ENCODE data around the gene SPACA6.
A peak's percentile ranks its signal among the peaks of the same experiment; 100 is the strongest.
"Not testable (repeated sequence)": the region's sequence is repeated elsewhere in the genome, so short reads cannot be mapped to it uniquely, and the experiment has no call there.

SPACA6 gene

DNA sequence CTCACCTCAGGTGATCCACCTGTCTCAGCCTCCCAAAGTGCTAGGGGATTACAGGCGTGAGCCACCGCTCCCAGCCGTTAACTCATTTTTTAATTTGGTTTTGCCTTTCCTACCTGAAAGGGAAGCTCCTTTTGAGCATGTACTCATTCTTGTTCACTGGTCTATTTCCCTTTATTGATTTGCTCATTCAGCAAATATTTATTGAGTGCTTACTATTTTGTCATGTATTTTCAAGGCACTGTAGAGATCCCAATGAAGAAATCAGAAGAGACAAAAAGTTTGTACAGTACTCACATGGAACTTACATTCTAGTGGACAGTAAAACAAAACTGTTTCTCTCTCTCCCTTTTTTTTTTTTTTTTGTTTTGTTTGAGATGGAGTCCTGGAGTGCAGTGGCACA is 13.8 kb downstream of the SPACA6 start:
- DNase-seq: no peak

DNA sequence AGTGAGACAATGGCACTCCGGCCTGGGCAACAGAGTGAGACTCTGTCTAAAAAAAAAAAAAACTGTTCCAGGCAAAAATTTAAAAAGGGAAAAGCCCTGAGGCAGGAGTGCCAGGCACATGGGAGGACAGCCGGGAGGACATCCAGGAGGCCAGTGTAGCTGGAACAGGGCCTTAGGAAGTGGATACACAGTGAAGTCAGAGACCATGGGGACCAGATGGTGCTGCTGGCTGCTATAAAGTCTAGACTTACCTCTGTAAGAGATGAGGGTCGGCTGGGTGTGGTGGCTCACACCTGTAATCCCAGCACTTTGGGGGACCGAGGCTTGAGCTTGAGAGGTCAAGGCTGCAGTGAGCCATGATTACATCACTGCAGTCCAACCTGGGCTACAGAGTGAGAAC is 15.7 kb downstream of the SPACA6 start:
- DNase-seq: no peak

DNA sequence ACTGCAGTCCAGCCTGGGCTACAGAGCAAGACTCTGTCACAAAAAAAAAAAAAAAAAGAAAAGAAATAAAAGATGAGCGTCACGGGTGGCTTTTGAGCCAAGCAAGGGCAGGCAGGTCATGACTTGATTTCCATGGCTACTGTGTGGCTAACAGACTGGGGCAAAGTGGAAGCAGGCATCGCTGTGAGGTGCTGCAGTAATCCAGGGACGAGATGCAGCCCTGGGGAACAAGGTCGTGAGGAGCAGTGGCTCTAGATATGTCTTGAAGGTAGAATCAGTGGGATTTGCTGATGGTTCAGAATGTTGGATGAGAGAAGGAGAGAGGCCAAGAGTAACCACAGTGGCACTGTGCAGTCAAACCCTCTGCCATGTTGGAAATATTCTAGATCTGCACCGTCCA is 16.4 kb downstream of the SPACA6 start:
- DNase-seq: no peak

DNA sequence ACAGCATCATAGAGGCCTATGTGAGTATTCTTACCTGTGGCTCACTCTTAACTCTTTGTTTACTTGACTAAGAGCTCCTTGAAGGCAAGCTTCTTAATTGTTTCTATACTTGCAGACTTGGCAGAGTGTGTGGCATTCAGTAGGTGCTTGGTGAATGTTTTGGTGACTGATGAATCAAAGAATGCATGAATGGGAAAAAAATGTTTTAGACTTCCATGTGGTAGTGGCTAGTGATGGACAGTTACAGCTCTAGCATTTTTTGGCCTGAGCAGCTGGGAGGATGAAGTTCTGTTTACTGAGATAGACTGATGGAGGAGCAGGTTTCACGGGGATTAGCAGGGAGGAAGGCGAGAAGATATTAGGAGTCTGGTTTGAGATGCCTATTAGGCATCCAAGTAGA is 17.0 kb downstream of the SPACA6 start:
- DNase-seq: no peak

DNA sequence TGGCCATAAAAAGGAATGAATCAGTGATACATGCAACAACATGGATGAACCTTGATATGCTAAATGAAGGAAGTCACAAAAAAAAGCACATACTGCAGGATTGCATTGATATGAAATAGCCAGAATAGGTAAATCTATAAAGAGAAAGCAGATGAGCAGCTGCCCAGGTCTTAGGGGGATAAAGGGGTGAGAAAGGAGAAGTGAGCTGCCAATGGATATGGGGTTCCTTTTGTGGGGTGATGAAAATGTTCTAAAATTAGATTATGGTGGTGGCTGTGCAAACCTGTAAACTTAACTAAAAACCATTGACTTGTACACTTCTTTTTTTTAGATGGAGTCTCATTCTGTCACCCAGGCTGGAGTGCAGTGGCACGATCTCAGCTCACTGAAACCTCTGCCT is 18.6 kb downstream of the SPACA6 start:
- DNase-seq: no peak

DNA sequence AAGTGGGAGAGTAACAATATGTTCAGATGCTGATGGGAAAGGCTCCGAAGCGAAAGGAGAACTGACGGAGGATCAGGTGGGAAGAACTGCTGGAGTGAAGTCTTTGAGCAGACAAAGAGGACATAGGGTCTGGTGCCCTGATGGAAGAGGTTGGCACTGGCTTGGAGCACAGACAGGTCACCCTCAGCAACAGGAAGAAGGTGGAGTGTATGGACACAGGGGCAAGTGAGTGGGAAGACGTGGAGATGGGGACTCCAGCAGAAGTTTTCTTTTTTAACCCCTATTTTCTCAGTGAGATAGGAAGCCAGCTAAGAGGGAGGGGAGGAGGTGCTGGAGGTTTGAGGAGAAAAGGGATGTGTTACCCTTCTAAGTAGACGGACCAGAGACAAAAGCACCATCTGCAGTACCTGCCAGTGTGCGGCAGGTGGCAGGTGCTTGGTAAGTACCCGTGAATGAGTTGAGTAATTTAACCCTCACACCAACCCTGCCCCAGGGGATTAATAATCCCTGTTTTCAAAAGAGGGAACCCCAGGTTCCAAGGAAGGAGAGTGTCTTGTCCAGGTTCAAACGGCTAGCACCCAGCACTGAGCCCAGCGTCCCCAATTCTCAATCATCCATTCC is 19.4 kb downstream of the SPACA6 start:
- DNase-seq: no peak

DNA sequence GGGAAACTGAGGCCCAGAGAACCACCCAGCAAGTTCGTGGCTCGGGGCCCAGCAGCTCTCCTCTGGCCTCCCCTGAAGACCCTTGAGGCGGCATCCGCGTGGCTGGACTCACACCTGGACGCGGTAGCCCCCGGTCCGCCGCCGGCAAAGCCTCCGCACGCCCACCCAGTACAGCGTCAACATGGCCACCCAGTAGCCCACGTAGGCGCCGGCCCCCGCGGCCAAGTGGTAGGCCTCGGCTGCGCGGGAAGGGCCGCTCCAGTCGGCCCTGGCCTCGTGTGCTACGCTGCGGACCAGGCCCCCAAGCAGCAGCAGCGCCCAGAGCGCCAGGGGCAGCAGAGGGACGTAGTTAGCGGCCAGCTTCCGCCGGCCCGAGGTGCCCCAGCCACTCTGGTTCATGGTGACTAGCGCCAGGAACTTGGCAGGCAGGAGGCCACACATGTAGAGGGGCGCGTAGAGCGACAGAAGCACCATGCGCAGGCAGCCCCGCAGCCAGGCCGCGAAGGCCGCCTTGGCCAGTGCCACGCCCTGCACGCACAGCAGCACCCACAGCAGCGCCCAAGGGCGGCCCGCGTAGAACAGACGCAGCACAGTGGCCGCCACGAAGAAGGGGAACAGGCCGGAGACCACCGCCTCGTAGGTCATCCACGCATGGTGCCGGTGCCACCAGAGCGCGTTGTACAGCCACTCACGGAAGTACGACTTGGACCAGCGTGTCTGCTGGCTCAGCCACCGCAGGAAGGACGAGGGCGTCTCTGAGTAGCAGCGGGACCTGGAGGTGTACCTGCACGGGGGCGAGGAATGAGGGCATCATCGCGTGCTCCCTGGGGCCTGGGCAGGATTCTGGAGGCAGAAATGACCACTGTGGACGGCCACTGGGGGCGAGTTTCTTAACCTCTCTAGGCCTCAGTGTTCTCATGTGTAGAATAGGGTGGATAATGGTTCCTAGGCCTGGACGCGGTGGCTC is 20.5 kb downstream of the SPACA6 start:
- no peak for DNase-seq

DNA sequence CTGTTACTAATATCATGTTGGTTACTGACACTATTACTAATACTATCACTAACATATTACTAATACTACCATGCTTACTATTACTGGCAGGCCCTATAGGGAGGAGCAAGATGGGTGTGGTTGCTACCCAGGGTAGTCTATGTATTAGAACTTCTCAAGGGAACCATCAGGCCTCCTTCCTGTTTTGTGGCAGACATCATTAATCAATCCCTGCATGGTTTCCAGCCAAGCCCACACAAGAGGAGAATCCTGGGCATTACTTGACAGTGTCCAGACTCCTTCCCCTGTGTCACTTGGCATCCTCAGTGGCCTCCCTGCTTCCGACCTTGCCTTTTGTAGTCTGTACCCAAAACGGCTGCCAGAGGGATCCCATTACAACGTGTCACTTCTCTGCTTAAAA is 21.7 kb downstream of the SPACA6 start:
- DNase-seq: no peak

DNA sequence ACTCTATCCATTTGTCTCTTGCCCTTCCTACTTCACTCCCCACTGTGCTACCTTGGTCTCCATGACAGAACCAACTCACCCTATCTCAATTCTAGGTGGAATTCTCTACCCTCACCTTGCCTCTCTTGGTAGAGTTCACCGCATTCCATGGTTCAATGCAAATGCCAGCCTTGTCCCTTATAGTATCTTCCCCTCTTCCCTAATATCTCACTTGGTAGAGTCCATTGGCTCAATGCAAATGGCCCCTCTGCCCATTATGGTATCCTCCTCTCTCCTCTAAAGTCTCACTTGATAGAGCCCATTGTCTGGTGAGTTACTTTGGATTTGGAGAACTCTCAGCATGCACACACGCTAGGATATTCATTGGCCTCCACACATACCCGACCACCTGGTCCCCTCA is 22.7 kb downstream of the SPACA6 start:
- no peak for DNase-seq

DNA sequence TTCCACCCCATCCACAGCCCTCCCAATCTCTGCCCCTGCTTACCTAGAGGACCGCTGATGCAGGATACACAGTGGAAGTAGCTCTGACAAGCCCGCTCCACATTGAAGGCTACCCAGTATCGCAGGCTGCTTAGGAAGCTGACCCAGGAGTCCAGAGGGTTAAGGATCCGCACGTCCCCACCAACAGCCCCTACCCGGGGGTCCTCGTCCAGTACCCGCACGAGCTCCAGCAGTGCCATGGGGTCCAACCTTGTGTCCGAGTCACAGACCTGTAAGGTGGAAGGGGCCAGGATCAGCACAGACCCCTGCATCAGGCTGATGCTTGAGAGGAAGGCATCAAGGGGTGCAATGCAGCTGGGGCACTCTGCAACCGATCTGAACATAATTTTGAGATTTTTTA is 23.8 kb downstream of the SPACA6 start:
- no peak for DNase-seq

DNA sequence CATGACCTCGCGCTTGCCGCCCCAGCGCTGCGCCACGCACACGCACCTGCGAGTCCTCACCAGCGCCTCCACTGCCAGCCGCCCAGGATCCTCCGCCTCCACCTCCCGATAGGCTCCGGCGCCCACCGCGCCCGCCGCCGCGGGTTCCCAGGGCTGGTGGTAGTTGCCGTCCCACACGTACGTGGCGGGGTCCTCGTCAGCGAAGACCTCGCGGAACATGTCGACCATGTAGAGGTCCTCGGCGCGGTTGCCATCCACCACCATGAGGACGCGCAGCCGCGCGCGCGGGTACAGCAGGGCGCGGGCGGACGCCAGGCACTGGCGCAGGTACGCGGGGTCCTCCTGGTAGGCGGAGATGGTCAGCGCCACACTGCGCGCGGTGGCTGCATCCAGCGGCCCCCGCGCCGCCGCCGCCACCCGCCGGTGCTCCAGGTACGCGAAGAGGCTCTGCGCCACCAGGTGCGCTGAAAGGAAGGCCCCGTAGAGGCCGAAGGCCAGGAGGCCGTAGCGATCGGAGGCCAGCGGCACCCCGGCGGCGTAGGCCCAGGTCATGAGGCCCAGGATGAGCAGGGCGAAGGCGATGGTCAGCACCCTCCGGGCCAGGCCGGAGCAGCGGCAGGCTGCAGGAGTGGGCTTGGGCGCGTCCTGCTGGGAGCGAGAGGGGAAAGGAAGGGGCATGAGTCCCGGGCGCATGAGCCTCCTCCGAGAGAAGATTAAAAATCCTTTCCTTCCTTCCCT is 26.3 kb downstream of the SPACA6 start:
- no peak for DNase-seq

DNA sequence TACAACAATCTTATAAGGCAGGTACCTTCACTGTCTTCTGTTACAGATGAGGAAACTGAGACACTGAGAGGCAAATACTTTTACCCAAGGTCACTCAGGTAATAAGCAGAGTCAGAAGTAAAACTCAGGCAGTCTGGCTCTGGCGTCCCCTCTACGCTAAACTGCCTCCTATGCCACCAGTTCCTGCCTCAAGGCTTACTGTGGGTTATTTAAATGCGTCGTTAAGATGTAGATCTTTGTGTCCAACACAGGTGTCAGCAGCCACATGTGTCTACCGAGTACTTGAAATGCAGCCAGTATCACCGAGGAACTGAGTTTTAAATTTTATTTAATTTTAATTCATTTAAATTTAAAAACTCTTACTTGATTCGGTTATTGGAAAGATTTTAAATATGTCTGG is 28.8 kb downstream of the SPACA6 start:
- DNase-seq: no peak

DNA sequence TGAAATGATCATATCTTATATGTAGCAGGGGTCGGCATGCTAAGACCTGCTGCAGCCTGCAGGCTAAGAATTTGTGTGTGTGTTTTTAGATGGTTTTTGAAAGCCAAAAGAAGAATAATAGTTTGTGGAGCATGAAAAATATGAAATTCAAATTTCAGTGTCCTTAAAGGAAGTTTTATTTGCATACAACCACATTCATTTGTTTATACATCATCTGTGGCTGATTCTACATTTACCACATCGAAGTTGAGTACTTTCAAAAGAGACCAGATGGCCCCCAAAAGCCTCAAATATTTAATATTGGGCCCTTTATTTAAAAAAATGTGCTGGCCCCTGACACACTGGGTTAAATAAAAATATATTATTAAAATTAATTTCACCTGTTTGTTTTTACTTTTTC is 29.4 kb downstream of the SPACA6 start:
- DNase-seq: no peak

DNA sequence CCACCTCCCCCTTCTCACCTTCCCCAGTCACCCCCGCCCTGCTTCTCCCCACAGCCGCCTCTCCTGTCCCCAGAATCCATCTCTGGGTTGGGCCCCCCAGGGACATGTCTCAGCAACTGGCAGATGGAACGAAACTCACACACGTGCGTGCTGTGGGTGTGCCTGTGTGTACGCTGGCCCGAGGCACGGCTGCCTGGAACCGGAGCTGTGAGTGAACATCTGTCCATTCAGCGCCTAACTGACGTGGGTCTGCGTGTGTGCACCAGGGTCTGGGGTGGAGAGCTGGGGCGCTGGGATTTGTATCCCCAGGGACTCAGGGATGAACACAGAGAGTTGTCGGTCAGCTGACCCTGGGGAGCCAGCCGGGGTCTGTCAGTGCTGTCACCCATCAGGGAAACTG is 31.4 kb downstream of the SPACA6 start:
- peak; percentile 60 for DNase-seq

DNA sequence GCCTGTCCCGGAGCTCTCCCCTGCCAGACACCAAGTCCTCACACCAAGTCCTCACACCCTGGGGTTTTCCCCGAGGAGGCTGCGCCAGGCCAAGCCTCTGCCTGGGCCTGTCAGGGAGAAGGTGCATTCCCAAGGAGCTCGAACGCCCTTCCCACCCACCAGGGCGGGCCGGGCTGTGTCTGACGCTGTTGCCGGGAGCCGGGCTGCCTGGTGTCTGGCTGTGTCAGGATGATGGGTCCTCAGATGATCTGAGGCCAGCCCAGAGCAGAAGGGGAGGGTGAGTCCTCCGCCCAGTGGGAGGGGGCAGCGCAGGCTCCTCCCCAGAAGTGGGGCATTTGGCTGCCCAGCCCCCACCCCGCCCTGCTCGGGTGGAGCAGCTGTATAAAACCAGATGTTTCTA is 32.9 kb downstream of the SPACA6 start:
- peak; percentile 72 for DNase-seq

DNA sequence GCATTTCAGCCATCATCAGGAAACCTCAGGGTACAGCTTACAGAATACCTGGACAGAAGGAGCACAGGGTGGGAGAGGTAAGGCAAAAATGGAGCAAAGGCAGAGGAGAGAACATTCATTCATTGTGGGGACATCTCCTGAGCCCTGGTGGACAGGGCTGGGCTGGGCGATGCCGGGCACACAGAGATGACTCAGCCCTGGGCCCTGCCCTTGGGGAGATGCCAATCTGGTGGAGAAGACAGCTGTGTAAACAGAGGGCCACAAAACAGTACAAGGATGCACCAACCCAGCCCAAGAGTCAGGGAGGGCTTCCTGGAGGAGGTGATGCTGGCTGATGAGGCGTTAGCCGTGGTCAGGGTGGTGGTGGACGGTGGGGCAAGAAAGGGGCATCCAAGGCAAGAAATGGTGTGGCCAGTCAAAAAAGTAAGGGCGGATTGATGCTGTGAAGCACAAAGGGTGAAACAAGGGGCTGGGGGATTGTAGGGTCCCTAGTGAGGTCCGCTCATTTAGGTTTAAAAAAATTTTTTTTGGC is 34.3 kb downstream of the SPACA6 start:
- no peak for DNase-seq

DNA sequence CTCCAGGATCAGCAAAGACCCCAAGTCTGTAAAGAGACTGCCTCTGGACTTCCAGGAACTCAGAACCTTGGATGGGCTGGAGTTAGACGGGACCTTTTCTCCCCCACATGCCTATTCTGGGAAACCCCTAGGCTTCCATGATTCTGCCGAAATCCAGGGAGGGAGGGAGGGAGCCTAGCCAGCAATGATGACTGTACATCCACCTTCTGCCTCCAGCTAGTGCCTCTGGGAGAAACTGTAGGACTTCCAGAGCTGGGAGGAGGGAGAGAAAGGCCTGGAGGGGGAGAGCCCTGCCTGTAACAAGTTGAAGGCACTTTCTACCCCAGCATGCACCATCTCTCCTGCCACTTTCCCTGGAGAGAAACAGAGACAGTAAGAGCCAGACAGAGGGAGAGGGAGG is 36.7 kb downstream of the SPACA6 start:
- DNase-seq: no peak

DNA sequence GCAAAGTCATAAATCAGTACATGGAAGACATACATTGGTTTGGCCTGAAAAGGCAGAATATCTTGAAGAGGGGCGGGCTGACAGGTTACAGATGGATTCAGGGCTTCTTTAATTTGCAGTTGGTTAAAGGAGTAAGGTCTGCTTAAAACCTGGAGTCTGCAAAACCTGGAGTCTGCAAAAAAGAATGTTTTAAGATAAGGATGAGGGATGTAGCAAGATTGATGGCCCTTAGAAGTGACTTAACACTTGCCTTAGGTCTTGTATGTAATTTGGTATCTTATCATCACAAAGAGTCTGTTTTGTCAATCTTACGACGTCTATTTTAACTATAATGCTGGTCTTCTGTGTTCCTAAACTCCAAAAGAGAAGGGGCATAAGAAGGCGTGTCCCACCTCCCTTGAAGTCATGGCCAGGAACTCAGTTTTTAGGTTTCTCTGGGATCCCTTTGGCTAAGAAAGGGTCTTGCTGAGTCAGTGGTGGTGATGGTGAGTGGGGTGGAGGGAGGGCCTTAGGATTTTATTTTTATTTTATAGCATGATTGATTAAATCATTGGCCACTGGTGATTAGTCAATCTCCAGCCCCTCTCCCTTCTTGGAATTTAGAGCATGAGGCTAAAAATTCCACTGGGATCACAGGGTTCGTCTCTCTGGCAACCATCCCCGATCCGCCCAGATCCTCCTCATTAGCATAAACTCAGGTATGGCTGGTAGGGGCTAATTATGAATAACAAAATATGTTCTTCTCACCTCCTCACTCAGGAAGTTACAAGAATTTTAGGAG is 40.8 kb downstream of the SPACA6 start:
- no peak for DNase-seq

DNA sequence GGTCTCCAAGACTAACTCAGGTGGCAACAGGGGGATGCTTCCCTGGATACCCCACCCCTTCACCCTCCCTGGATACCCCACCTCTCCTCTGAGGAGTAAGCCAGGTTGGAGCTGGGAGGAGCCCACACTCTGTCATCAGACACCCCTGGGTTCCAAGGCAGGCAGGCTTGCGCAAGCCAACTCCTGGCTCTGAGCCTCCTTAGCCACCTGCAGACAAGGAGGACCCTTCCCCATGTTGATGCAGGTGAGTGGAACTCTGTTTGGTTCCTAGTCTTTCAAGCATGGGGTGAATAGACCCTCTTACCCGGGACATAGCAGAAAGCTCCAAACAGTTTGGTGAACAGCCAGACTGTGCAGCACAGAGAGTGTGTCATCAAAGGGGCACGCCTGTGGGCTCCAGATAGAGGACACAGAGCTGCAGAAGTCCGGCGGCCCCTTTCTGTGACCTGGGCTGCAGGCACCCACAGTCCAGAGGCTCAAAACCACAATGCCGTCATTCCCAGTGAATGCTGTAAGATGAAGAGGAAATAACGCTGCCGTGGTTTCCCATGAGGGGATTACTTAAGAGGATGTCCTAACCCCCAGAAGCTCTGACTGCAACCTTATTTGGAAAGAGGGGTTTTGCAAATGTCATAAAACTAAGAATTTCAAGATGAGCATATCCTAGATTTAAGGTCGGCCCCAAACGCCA is 42.8 kb downstream of the SPACA6 start:
- peak; percentile 49 for DNase-seq

DNA sequence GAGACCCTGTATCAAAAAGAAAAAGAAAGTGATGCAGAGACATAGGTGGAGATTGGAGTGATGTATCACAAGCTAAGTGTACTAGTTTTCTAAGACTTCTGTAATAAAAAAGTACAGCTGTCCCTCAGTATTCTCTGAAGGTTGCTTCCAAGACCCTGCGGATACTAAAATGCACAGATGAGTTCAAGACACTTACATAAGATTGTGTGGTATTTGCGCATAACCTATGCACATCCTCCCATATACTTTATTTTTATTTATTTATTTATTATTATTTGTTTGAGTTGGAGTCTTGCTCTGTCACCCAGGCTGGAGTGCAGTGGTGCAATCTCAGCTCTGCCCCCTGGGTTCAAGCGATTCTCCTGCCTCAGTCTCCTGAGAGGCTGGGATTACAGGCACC is 44.3 kb downstream of the SPACA6 start:
- no peak for DNase-seq

DNA sequence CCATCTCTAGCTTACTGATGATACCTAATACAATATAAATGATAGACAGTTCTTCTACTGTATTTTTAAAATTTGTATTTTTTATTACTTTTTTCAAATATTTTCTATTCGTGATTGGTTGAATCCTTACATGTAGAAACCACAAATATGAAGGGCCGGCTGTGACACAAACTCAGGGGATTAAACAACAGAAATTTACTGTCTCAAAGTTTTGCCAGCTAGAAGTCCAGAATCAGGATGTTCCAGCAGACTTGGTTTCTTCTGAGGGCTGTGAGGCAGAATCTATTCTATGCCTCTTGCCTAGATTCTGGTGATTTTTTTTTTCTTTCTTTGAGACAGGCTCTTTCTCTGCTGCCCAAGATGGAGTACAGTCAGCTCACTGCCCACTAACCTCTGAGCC is 44.8 kb downstream of the SPACA6 start:
- DNase-seq: no peak

DNA sequence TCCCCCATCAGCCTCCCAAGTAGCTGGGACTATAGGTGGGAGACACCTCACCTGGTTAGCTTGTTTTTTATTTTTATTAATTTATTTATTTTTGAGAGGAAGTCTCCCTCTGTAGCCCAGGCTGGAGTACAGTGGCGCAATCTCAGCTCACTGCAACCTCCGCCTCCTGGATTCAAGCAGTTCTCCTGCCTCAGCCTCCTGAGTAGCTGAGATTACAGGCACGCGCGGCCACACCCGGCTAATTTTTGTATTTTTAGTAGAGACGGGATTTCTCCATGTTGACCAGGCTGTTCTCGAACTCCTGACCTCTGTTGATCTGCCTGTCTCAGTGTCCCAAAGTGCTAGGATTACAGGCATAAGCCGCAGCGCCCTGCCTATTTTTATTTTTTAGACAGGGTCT is 45.4 kb downstream of the SPACA6 start:
- DNase-seq: not testable (repeated sequence)

Measured in femur (tissue), 1 donor.